NCI-H1105 (cell line): Measurements from ENCODE around the gene CFHR1.

Experiments
- DNase-seq: peaks from one replicate; lab custom pipeline; 2025; lab: John Stamatoyannopoulos, UW

Gene CFHR1

GRCh38 chr1:196877964-196878363 is 58.4 kb downstream of the CFHR1 start:
- no peak for DNase-seq
